ENCODE results near the gene SLC9A7. TPM values are rescaled to one million over a fixed set of nuclear protein-coding genes. Genes with fewer than 3 reads are reported as not detected.

Gene SLC9A7
- total RNA-seq, 1 experiment from 2014 or later = 20.9 TPM

GRCh38 chrX:46782034-46782433, 23.1 kb upstream of the SLC9A7 start:
- intact Hi-C loops (cut with micrococcal nuclease; ENCODE audit: unreplicated experiment) = no loop called here
- TF ChIP-seq CTCF (conservative IDR thresholded peaks at IDR 0.05) (no peak), EZH2 (IDR thresholded peaks at IDR 0.05; ENCODE audit: low read depth) (no peak)
- no peak overlapping the region for H3K27ac ChIP-seq
- H3K4me2 ChIP-seq = no peak overlapping the region
- no peaks in the 10 kb centered on the region for H3K9me3 ChIP-seq (ENCODE audit: insufficient read depth, low read depth)
- no peak overlapping the region for H2AFZ ChIP-seq
- no peaks in the 10 kb centered on the region for H4K20me1 ChIP-seq (ENCODE audit: insufficient read depth)
- H3K9me2 ChIP-seq (ENCODE audit: insufficient read depth) = no peaks in the 10 kb centered on the region
- no peaks in the 10 kb centered on the region; the same call in 1 of the 2 replicates for H3F3A ChIP-seq (ENCODE audit: insufficient read depth, low read depth)
- DNase-seq = no peak
- POLR2A ChIA-PET (ENCODE audit: unreplicated experiment) = no interaction called here
- peaks cover 17% of the 10 kb centered on the region for H3K4me1 ChIP-seq (replicated peaks; ENCODE audit: insufficient read depth)
- BruUV-seq (replicated peaks) = no TSS peak
- H3K27me3 ChIP-seq (ENCODE audit: insufficient read depth, low read depth) = no peaks in the 10 kb centered on the region
- CTCF ChIA-PET = no interaction called here
- no peak overlapping the region for H3K4me3 ChIP-seq
- no peaks in the 10 kb centered on the region for H3K36me3 ChIP-seq (ENCODE audit: low read depth)
- H3K79me2 ChIP-seq (ENCODE audit: low read depth) = no peaks in the 10 kb centered on the region

GRCh38 chrX:46777971-46778810, 19.3 kb upstream of the SLC9A7 start:
- Histone ChIP-seq H3K9me3 (ENCODE audit: insufficient read depth, low read depth) (no peaks in the 10 kb centered on the region), H3K9me2 (ENCODE audit: insufficient read depth) (no peaks in the 10 kb centered on the region), H3K4me2 (peak overlapping the region; percentile 54), H2AFZ (no peak overlapping the region), H4K20me1 (ENCODE audit: insufficient read depth) (no peaks in the 10 kb centered on the region), H3K79me2 (ENCODE audit: low read depth) (no peaks in the 10 kb centered on the region), H3K36me3 (ENCODE audit: low read depth) (no peaks in the 10 kb centered on the region), H3K4me1 (replicated peaks; ENCODE audit: insufficient read depth) (peaks cover 17% of the 10 kb centered on the region), H3K4me3 (no peak overlapping the region), H3F3A (ENCODE audit: insufficient read depth, low read depth) (no peaks in the 10 kb centered on the region; the same call in 1 of the 2 replicates), H3K27me3 (ENCODE audit: insufficient read depth, low read depth) (no peaks in the 10 kb centered on the region), H3K27ac (peak overlapping the region; percentile 82)
- no peak for TF ChIP-seq CTCF (conservative IDR thresholded peaks at IDR 0.05)
- TF ChIP-seq EZH2 (IDR thresholded peaks at IDR 0.05; ENCODE audit: low read depth) = no peak
- ChIA-PET CTCF (interaction anchor here (0.6 kb wide), 1 partner anchor 201 kb away, joined by 12 read pairs; no protein-coding TSS in a partner anchor), POLR2A (ENCODE audit: unreplicated experiment) (interaction anchor here (0.6 kb wide), 1 partner anchor 58 kb away, joined by 3 read pairs; the partner anchor contains the start of gene RP2)
- intact Hi-C loops (cut with micrococcal nuclease; ENCODE audit: unreplicated experiment) = no loop called here
- no TSS peak for BruUV-seq (replicated peaks)
- DNase-seq = peak in 1 of 2 experiments; percentile 54

- ChIA-PET CTCF (interaction anchor here (0.5 kb wide), 1 partner anchor 216 kb away, joined by 7 read pairs; no protein-coding TSS in a partner anchor), POLR2A (ENCODE audit: unreplicated experiment) (interaction anchor here (0.5 to 1.0 kb wide), 4 partner anchors 21 to 758 kb away, joined by 3 to 6 read pairs (median 4); no protein-coding TSS in a partner anchor)
- Histone ChIP-seq H3K4me2 (peak overlapping the region; percentile 47), H4K20me1 (ENCODE audit: insufficient read depth) (no peaks in the 10 kb centered on the region), H3K27me3 (ENCODE audit: insufficient read depth, low read depth) (no peaks in the 10 kb centered on the region), H3K79me2 (ENCODE audit: low read depth) (no peaks in the 10 kb centered on the region), H2AFZ (no peak overlapping the region), H3K27ac (peak overlapping the region; percentile 80), H3K9me3 (ENCODE audit: insufficient read depth, low read depth) (no peaks in the 10 kb centered on the region), H3K4me3 (no peak overlapping the region), H3K36me3 (ENCODE audit: low read depth) (no peaks in the 10 kb centered on the region), H3F3A (ENCODE audit: insufficient read depth, low read depth) (no peaks in the 10 kb centered on the region), H3K9me2 (ENCODE audit: insufficient read depth) (no peaks in the 10 kb centered on the region), H3K4me1 (replicated peaks; ENCODE audit: insufficient read depth) (peaks cover 15% of the 10 kb centered on the region)
- intact Hi-C loops (cut with micrococcal nuclease; ENCODE audit: unreplicated experiment) = no loop called here
- TF ChIP-seq CTCF (conservative IDR thresholded peaks at IDR 0.05) (no peak), EZH2 (IDR thresholded peaks at IDR 0.05; ENCODE audit: low read depth) (no peak)
- peak in 1 of 2 experiments; percentile 83 for DNase-seq
- BruUV-seq (replicated peaks) = no TSS peak
Observed at GRCh38 chrX:46770817-46771163, 11.9 kb upstream of the SLC9A7 start.
